Left kidney (tissue), 8 donors: ENCODE data around the gene MCOLN2. TPM values are rescaled to one million over a fixed set of nuclear protein-coding genes. Genes with fewer than 3 reads are reported as not detected.
"Not testable (repeated sequence)": the region's sequence is repeated elsewhere in the genome, so short reads cannot be mapped to it uniquely, and the experiment has no call there.

ENCODE experiments used
- DNase-seq: peaks from one replicate; pipeline ENCODE4 v3.0.0-alpha.2; 2013
- long read RNA-seq, 8 donors: transcript quantifications; one replicate each; lab custom pipeline, GENCODE V29; 2026
- polyA plus RNA-seq: library from polyadenylated mRNA; unstranded; fragments of 120-200 nt; gene quantifications from one replicate; pipeline ENCODE4 v1.2.1, GENCODE V29; 2013; ENCODE audit not compliant: insufficient read length

MCOLN2 gene
- polyA plus RNA-seq: 1.5 TPM
- long read RNA-seq, donor 1: 0 reads
- long read RNA-seq, donor 2: 0 reads
- long read RNA-seq, donor 3: 0 reads
- long read RNA-seq, donor 4: 0 reads
- long read RNA-seq, donor 5: 0 reads
- long read RNA-seq, donor 6: 0 reads
- long read RNA-seq, donor 7: 0 reads
- long read RNA-seq, donor 8, partial matches to known transcripts: 0 of 1 reads
- long read RNA-seq, donor 8, other reads (novel, unspliced or antisense): 0 of 1 reads

DNA sequence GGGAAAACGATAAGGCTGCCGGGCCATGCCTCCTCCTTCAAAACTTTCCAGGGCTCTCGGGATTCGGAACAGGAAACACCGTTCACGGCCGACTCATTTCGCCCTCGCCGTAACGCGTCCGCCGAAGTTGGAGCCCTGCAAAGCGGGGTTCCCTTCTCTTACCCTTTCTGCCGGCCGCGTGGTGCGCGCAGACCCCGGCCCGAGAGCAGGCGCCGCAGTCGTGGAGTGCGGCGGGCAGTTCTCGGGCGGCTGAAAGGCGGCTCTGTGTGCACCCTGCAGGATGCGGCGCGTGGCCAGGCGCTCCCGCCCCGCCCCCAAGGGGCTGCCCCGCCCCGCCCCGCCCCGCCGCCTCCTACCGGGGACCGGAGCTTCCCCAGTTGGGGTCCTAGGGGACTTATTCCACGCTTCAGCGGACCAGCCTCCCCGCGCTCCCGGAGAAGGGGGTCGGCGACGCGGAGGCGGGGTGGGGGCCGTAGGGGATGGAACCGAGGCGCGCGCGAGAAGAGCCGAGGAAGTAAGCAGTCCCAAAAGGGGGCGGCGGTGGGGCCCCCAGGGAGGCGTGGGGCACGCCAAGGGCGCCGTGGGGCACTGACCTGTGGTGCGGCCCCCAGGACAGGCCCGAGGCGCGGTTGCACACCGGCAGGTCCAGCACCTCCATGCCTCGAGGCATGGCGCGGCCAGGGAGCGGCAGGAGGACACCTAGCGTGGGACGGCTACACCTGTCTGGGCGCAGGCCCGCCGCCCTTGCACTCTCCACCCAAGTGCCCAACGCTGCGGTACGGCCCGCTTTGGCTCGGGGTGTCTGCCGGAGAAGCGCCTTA lies at the start of gene MCOLN2:
Gene MCOLN2, minus strand, starts transcription at position 268 of the 821 bp plus-strand sequence. Its CDS starts 241 bp downstream, at position 27.
- DNase-seq: peak; percentile 24

GRCh38 chr1:85042413-85042812 lies 45.5 kb upstream of the MCOLN2 start:
- no peak for DNase-seq

DNA sequence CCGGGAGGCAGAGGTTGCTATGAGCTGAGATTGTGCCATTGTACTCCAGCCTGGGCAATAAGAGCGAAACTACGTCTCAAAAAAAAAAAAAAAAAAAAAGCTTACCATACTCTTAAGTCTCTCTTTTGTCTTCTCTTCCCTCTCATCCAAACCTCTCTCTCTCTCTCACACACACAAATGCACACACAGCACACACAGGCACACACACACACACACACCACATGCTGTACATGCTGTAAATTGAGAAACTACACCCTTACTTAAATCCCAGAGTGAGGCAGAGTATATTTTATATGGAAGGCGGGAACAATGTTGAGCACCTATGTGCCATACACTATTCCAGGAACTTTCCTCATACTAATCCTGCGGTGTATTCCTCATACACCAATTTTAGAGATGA lies 44.9 kb upstream of the MCOLN2 start:
- DNase-seq: no peak

- DNase-seq: no peak
These were observed 36.3 kb upstream of the MCOLN2 start for GRCh38 chr1:85033221-85033620.

DNA sequence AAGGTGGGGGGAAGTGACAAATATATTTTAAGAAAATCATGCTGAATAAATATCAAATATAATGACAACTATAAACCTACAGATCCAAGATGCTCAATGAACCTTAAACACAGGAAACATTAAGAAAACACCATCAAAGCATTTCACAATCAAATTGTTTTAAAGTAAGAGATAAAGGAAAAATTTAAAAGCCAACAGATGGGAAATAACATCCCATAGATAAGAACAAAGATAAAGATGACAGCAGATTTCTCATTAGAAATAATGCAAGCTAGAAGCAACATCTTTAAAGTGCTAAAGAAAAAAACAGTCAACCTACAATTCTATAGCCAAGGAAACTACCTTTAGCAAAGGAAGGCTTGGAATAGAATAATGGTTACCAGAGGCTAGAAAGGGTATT lies 33.6 kb upstream of the MCOLN2 start:
- no peak for DNase-seq

DNA sequence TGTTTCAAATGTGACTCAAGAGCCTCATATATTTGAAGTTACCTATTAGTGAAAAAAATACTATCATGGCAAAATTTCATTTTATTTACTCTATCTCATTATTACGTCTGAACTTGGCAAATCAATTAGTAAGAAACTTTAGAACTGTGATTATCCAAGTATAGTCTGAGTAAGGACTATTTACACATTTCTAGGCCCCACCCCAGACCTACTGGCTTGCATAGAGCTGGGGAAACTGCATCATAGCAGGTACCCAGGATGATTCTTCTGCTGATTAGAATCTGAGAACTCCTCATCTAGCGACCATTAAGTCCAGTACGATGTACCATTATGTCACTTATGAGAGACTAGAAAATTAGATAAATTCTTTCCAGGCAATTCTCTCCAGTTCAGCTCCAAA lies 31.2 kb upstream of the MCOLN2 start:
- DNase-seq: no peak

GRCh38 chr1:85027242-85027983 lies 30.5 kb upstream of the MCOLN2 start:
- DNase-seq: no peak

- no peak for DNase-seq
These were observed 29.0 kb upstream of the MCOLN2 start for GRCh38 chr1:85025940-85026339.

DNA sequence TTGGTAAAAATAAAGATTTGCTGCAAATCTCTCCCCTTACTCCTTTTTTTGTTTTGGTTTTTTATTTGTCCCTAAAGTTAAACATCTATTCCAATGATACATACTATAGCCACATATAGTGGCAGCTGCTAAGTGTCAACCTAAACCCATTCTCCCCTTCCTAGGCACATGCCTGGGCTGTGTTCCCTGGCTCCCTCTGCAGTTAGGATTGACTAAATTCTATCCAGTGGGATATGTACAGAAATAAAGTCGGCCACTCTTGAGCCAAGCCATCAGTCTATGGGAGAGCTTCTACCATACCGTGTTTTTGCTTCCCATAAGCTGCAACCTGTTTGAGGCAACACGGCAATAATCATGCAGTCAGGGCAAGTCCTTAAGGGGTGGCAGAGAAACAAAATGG lies 27.8 kb upstream of the MCOLN2 start:
- DNase-seq: no peak

- DNase-seq: no peak
These were observed 25.8 kb upstream of the MCOLN2 start for GRCh38 chr1:85022700-85023099.

DNA sequence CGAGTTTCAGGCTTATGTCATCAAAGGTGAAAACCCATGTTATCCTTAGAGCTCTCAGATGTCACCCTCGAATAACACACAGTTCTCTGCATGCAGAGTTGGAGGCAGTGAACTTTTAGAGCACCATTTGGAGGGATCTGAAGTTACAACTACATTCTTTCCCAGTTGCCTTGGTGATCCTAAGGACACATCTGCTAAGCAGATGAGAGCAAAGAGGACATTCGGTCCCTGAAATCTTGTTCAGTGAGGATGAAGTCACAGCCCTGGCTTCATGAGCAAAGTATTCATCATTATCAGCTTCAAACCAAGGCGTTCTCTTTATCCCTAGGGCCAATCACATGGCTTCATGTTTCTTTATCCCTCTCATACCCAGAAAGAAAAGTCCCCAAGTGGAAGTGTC lies 23.1 kb upstream of the MCOLN2 start:
- DNase-seq: no peak

GRCh38 chr1:85015826-85016225 lies 18.9 kb upstream of the MCOLN2 start:
- DNase-seq: no peak

DNA sequence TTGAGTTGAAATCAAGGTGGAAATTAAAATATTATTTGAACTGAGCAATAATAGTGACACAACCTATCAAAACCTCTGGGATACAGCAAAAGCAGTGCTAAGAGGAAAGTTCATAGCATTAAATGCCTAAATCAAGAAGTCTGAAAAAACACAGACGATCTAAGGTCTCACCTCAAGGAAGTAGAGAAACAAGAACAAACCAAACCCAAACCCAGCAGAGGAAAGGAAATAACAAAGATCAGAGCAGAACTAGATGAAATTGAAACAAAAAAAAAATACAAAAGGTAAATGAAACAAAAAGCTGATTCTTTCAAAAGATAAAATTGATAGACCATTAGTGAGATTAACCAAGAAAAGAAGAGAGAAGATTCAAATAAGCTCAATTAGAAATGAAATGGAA lies 8.7 kb upstream of the MCOLN2 start:
- DNase-seq: not testable (repeated sequence)

DNA sequence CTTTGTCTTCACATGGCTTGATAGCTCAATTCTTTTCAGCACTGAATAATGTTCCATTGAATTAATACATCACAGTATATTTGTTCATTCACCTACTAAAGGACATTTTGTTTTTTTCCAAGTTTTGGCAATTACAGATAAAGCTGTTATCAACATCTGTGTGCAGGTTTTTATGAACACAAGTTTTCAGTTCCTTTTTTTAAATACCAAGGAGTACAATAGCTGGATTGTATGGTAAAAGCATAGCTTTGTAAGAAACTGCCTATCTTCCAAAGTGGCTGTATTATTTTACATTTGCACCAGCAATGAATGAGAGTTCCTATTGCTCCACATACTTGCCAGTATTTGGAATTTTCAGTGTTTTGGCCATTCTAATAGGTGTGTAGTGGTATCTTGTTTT lies 4.8 kb upstream of the MCOLN2 start:
- DNase-seq: no peak

DNA sequence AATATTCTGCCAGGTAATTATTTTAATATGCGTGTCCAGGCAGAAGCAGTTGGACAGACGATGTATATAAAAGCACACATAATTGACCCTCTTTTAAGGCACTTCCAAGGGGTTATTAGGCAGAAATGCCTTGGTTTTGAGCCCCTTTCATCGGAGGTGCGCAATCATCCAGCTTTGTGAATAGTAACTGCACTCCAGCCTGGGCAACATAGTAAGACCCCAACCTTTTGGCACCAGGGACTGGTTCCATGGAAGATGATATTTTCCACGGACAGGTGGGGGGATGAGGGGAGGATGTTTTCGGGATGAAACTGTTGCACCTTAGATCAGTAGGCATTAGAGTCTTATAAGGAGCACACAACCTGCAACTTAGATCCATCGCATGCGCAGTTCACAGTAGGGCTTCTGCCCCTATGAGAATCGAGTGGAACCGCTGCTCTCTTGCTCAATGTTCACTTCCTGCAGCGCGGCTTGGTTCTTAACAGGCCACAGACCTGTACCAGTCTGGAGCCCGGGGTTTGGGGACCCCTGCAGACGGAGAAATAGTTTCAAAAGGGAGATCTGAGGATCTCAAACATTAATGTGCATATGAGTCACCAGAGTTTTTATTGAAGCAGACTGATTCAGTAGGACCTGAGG lies 1.8 kb upstream of the MCOLN2 start:
- no peak for DNase-seq

- DNase-seq: no peak
These were observed 1.0 kb upstream of the MCOLN2 start for GRCh38 chr1:84997667-84998600.

- no peak for DNase-seq
These were observed 1.2 kb downstream of the MCOLN2 start for GRCh38 chr1:84995484-84996334.

GRCh38 chr1:84991097-84991920 lies 5.6 kb downstream of the MCOLN2 start:
- no peak for DNase-seq

DNA sequence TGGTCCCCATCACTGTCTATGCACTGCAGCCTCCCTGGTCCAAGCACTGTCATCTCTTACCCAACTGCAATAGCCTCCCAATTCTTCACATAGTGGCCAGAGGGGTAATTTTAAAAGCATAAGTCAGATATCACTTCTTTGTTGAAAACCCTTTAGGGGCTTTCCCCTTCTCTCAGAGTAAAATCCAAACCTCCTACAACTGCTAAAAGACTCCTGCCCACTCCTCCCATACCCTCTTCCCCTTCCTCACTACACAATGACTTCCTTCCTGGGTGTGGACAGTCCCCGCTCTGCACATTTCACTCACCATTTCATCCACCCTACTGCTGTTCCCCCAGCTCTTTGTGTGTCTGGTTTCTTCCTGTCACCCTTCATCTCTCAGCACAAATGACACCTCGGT lies 8.3 kb downstream of the MCOLN2 start:
- no peak for DNase-seq
